CD4-positive, CD25-positive, alpha-beta regulatory T cell (primary cell): Measurements from ENCODE around the gene TM4SF5. TPM values are rescaled to one million over a fixed set of nuclear protein-coding genes. Genes with fewer than 3 reads are reported as not detected.

Experiments
- ATAC-seq, 2 donors: fragments of 150-1000 bp; cut with Tn5 transposase; one replicate each; pipeline ENCODE4 v1.10.0; 2021; ENCODE audit warnings: low read depth in 2 of 2, moderate number of reproducible peaks in 2 of 2, moderate library complexity in 1 of 2
- DNase-seq, 3 donors: peaks; one replicate each; pipeline versions ENCODE4 v3.0.0 to v3.0.0-alpha.2; 2012 to 2022; ENCODE audit warnings: mixed read lengths in 1 of 3
- H3K27ac ChIP-seq: one replicate; pipeline ENCODE4 v1.7.0; 2013; ENCODE audit warnings: mild to moderate bottlenecking, low read length; ENCODE audit not compliant: insufficient read depth, poor library complexity, severe bottlenecking
- H3K27me3 ChIP-seq: one replicate; pipeline ENCODE4 v1.7.0; 2013; ENCODE audit warnings: low read length; ENCODE audit not compliant: control insufficient read depth, insufficient read depth
- H3K36me3 ChIP-seq: one replicate; pipeline ENCODE4 v1.7.0; 2013; ENCODE audit warnings: mild to moderate bottlenecking, low read length, moderate library complexity; ENCODE audit not compliant: control insufficient read depth, insufficient read depth
- H3K4me1 ChIP-seq: 2 replicates; pipeline ENCODE4 v1.7.0; 2013; ENCODE audit warnings: mild to moderate bottlenecking, low read length; ENCODE audit not compliant: insufficient read depth, control insufficient read depth, poor library complexity, severe bottlenecking
- H3K4me3 ChIP-seq: one replicate; pipeline ENCODE4 v1.7.0; 2013; ENCODE audit warnings: low read depth, mild to moderate bottlenecking, low read length, moderate library complexity
- H3K9me3 ChIP-seq, 2 experiments: 1 replicate in 1 of 2; 2 replicates in 1 of 2; pipeline ENCODE4 v1.7.0; 2013; ENCODE audit warnings: low read length in 2 of 2, mild to moderate bottlenecking in 1 of 2, moderate library complexity in 1 of 2; ENCODE audit not compliant: control insufficient read depth in 2 of 2
- H3K27ac Mint-ChIP-seq, 3 donors: one replicate each; pipeline ENCODE4 v1.8.0; 2020 to 2022; ENCODE audit warnings: mild to moderate bottlenecking in 3 of 3, mixed read lengths in 3 of 3, moderate library complexity in 2 of 3
- H3K27me3 Mint-ChIP-seq: one replicate; pipeline ENCODE4 v1.8.0; 2022; ENCODE audit warnings: mild to moderate bottlenecking, mixed read lengths
- H3K36me3 Mint-ChIP-seq: one replicate; pipeline ENCODE4 v1.8.0; 2020; ENCODE audit warnings: mixed read lengths
- H3K4me1 Mint-ChIP-seq, 4 donors: one replicate each; pipeline ENCODE4 v1.8.0; 2020 to 2022; ENCODE audit warnings: mixed read lengths in 4 of 4, mild to moderate bottlenecking in 1 of 4
- H3K4me3 Mint-ChIP-seq, 4 donors: one replicate each; pipeline ENCODE4 v1.8.0; 2020 to 2022; ENCODE audit warnings: mild to moderate bottlenecking in 4 of 4, mixed read lengths in 4 of 4, moderate library complexity in 3 of 4
- H3K9me3 Mint-ChIP-seq, 7 donors: one replicate each; pipeline ENCODE4 v1.8.0; 2020 to 2022; ENCODE audit warnings: mixed read lengths in 7 of 7, mild to moderate bottlenecking in 3 of 7, moderate library complexity in 2 of 7
- polyA plus RNA-seq, 4 donors: library from polyadenylated mRNA; unstranded; fragments of 300-500 nt; fragmentation: Illumina TruSeq; gene quantifications; one replicate each; pipeline ENCODE4 v1.2.3, GENCODE V29; 2021
- total RNA-seq: library from RNA; stranded (reverse); gene quantifications from one replicate; pipeline ENCODE4 v1.2.3, GENCODE V29; 2022

Gene TM4SF5
- total and polyA plus RNA-seq, 5 donors from 2014 or later, result not detected

DNA sequence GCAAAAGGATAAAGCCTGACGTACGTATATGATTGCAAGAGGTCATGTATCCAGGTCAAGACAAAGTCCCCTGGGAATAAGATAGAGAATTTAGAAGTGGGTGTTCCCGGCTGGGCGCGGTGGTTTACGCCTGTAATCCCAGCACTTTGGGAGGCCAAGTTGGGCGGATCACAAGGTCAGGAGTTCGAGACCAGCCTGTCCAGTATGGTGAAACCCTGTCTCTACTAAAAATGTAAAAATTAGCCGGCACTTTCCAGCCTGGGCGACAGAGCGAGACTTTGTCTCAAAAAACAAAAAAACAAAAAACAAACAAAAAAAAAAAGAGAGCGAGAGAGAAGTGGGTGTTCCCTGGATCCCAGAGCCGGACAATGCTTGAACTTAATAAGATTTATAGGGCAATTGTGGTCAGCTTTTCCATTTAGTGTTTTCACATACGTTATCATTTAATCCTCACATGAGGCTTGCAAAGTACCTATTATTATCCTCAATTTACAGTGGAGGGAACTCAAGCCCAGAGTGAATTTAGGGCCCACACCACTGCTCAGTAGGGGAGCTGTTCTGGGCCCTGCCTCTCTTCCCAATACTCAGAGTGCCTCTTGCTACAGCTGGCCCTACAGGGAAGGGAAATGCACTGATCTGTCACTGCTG is 16.6 kb downstream of the TM4SF5 start:
- DNase-seq, result no peak
- Mint-ChIP-seq H3K4me3 (peak overlapping the region; percentile 50 to 90 (median 84)), H3K36me3 (peaks cover 3% of the 10 kb centered on the region), H3K9me3 (no peaks in the 10 kb centered on the region), H3K27ac (no peak overlapping the region), H3K27me3 (peaks cover 60% of the 10 kb centered on the region), H3K4me1 (peaks cover 5 to 43% (median 14%) of the 10 kb centered on the region in 4 donors)
- H3K9me3 ChIP-seq, result no peaks in the 10 kb centered on the region
- no peak overlapping the region for H3K27ac ChIP-seq
- no peak overlapping the region for H3K4me3 ChIP-seq
- ATAC-seq, result no peak
- H3K4me1 ChIP-seq, result peaks cover 34% of the 10 kb centered on the region
- H3K27me3 ChIP-seq, result peaks cover 18% of the 10 kb centered on the region
- H3K36me3 ChIP-seq, result no peaks in the 10 kb centered on the region

DNA sequence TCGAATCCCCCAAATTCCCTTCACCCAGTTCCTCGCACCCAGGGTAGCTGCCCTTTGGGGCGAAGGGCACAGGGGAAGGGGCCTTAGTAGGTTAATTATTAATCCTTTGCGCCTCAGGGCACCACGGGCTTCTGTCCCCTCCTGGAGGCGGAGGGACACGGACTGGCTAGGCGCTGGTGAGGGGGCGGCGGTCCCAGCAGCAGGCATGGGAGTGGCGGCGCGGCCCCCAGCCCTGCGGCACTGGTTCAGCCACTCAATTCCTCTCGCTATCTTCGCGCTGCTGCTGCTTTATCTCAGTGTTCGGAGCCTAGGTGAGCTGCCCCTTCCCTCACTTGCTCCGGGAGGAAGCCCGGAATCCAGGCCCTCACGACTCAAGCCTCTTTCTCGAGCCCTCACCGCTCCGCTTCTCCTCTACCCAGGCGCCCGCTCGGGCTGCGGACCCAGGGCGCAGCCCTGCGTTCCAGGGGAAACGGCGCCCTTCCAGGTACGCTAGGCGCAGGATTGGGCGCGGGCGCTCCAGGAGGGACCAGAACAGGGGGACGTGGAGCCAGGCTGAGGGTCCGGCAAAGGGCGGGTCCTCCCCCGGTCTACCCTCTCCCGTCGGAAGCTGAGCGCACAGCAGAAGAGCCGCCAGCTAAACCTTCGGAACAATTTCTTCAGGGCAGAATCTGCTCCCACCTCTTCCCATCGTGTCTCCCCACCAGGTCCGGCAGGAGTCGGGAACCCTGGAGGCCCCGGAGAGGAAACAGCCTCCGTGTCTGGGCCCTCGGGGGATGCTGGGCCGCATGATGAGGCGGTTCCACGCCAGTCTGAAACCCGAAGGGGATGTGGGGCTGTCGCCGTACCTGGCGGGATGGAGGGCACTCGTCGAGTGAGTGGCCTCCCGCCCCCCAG is 17.4 kb downstream of the TM4SF5 start, which contains the start of gene GLTPD2:
Gene GLTPD2 (plus strand): TSS at position 158 of the 894 bp plus-strand sequence. CDS start 48 bp downstream, at position 206.
- DNase-seq (no peak), ATAC-seq (no peak)
- H3K27me3 Mint-ChIP-seq, result peaks cover 54% of the 10 kb centered on the region
- peak within 1 kb of the TSS; percentile 74 for H3K27ac ChIP-seq
- H3K27me3 ChIP-seq, result peaks cover 12% of the 10 kb centered on the region
- no peaks in the 10 kb centered on the region for H3K36me3 ChIP-seq
- H3K4me3 ChIP-seq, result peak within 1 kb of the TSS; percentile 19
- H3K4me3 Mint-ChIP-seq, result peak within 1 kb of the TSS; percentile 68 to 90 (median 86)
- no peaks in the 10 kb centered on the region for H3K9me3 ChIP-seq
- peak within 1 kb of the TSS in 1 of 3 donors; percentile 60 for H3K27ac Mint-ChIP-seq
- peaks cover 34% of the 10 kb centered on the region for H3K4me1 ChIP-seq
- peaks cover 5 to 43% (median 11%) of the 10 kb centered on the region in 4 donors for H3K4me1 Mint-ChIP-seq
- no peaks in the 10 kb centered on the region for H3K36me3 Mint-ChIP-seq
- H3K9me3 Mint-ChIP-seq, result no peaks in the 10 kb centered on the region

DNA sequence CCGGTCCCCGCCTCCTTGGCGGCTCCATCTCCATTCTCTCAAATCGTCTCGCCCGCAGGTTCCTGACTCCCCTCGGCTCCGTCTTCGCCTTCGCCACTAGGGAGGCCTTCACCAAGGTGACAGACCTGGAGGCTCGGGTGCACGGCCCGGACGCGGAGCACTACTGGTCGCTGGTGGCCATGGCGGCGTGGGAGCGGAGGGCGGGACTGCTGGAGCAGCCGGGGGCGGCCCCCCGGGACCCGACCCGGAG is 17.9 kb downstream of the TM4SF5 start:
- H3K36me3 Mint-ChIP-seq, result no peaks in the 10 kb centered on the region
- Histone ChIP-seq H3K27me3 (peaks cover 11% of the 10 kb centered on the region), H3K36me3 (no peaks in the 10 kb centered on the region), H3K4me3 (peak overlapping the region; percentile 19), H3K4me1 (peaks cover 34% of the 10 kb centered on the region), H3K27ac (peak overlapping the region; percentile 74), H3K9me3 (no peaks in the 10 kb centered on the region)
- H3K27me3 Mint-ChIP-seq, result peaks cover 49% of the 10 kb centered on the region
- peak overlapping the region in 3 of 4 donors; percentile 68 to 88 (median 81) for H3K4me3 Mint-ChIP-seq
- peak overlapping the region in 1 of 3 donors; percentile 60 for H3K27ac Mint-ChIP-seq
- no peaks in the 10 kb centered on the region for H3K9me3 Mint-ChIP-seq
- DNase-seq, result no peak
- ATAC-seq, result peak in 1 of 2 donors; percentile 42
- peaks cover 5 to 40% (median 11%) of the 10 kb centered on the region in 4 donors for H3K4me1 Mint-ChIP-seq

DNA sequence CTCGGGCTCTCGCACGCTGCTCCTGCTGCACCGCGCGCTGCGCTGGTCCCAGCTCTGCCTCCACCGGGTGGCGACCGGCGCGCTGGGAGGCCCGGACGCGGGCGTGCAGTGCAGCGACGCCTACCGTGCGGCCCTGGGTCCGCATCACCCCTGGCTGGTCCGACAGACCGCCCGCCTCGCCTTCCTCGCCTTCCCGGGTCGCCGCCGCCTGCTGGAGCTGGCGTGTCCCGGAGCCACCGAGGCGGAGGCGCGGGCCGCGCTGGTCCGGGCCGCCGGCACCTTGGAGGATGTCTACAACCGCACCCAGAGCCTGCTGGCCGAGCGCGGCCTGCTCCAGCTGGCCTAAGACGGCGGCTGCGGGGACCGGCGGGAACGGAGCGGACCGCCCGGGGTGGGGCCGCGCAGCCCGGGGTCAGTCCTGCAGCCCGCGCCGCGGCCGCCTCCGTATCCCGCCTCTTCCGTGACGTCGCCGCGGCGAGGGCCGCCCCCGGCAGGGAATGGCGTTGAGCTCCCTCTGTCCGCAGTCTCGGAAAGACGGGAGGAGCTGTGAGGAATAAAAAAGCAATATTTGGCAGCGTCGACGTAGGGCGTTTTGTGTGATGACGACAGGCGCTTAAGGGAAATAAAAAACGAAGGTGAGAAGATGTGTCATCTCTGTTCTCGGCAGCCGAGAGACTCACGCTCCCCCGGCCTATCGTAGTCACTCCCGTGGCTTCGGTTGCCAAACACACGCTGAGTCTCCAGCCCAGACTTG is 18.4 kb downstream of the TM4SF5 start:
- Histone ChIP-seq H3K4me3 (peak overlapping the region; percentile 74), H3K4me1 (peaks cover 33% of the 10 kb centered on the region), H3K27ac (peak overlapping the region; percentile 74), H3K27me3 (peaks cover 11% of the 10 kb centered on the region), H3K36me3 (no peaks in the 10 kb centered on the region), H3K9me3 (no peaks in the 10 kb centered on the region)
- no peaks in the 10 kb centered on the region for H3K9me3 Mint-ChIP-seq
- H3K4me3 Mint-ChIP-seq, result peak overlapping the region; percentile 80 to 93 (median 89)
- peak overlapping the region; percentile 44 to 87 (median 61) for H3K27ac Mint-ChIP-seq
- H3K4me1 Mint-ChIP-seq, result peaks cover 5 to 38% (median 11%) of the 10 kb centered on the region in 4 donors
- DNase-seq (peak; percentile 69 to 84 (median 78)), ATAC-seq (peak; percentile 90 to 91)
- peaks cover 44% of the 10 kb centered on the region for H3K27me3 Mint-ChIP-seq
- H3K36me3 Mint-ChIP-seq, result no peaks in the 10 kb centered on the region

DNA sequence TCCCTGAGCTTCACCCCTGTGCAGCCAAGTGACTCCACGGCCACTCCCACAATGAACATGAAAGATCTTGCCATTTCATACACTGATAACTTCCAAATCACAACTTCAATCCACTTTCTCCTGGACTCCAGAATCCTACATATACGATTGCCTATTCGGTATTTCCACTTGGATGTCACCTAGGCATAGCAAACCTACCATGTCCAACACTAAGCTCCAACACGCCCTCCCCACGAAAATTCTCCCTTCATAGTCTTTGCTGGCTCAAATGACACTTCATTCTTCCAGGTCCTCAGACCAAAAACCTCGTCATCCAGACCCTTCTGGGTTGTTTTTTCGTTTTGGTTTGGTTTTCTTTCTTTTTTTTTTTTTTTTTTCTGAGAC is 19.0 kb downstream of the TM4SF5 start:
- H3K27me3 Mint-ChIP-seq, result peaks cover 39% of the 10 kb centered on the region
- peak overlapping the region; percentile 32 to 87 (median 44) for H3K27ac Mint-ChIP-seq
- DNase-seq, result no peak
- Histone ChIP-seq H3K4me3 (peak overlapping the region; percentile 74), H3K27me3 (peaks cover 11% of the 10 kb centered on the region), H3K9me3 (no peaks in the 10 kb centered on the region), H3K4me1 (peaks cover 27% of the 10 kb centered on the region), H3K36me3 (no peaks in the 10 kb centered on the region), H3K27ac (peak overlapping the region; percentile 74)
- ATAC-seq, result no peak
- peaks cover 5 to 35% (median 12%) of the 10 kb centered on the region in 4 donors for H3K4me1 Mint-ChIP-seq
- peak overlapping the region; percentile 80 to 93 (median 89) for H3K4me3 Mint-ChIP-seq
- no peaks in the 10 kb centered on the region for H3K36me3 Mint-ChIP-seq
- H3K9me3 Mint-ChIP-seq, result no peaks in the 10 kb centered on the region

DNA sequence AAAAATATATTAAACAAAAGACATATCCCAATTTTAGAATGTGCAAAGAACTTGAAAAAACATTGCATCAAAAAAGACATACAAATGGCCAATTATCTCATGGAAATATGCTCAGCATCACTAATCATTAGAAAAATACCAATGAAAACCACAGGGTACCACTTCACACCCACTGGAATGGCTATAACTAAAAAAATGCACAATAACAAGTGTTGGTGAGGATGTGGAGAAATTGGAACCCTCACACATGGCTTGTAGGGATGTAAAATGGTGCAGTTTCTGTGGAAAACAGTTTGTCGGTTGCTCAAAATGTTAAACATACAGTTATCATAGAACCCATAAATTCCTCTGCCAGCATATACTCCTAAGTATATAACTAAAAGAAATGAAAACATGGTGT is 23.5 kb downstream of the TM4SF5 start:
- peak overlapping the region; percentile 10 for H3K4me3 ChIP-seq
- peaks cover 16% of the 10 kb centered on the region for H3K36me3 ChIP-seq
- H3K4me1 ChIP-seq, result peaks cover 15% of the 10 kb centered on the region
- H3K27ac ChIP-seq, result no peak overlapping the region
- peaks cover 3% of the 10 kb centered on the region for H3K36me3 Mint-ChIP-seq
- peak overlapping the region in 1 of 3 donors; percentile 97 for H3K27ac Mint-ChIP-seq
- H3K27me3 ChIP-seq, result no peaks in the 10 kb centered on the region
- H3K9me3 ChIP-seq, result no peaks in the 10 kb centered on the region
- H3K27me3 Mint-ChIP-seq, result peaks cover 4% of the 10 kb centered on the region
- no peak for ATAC-seq
- H3K9me3 Mint-ChIP-seq, result no peaks in the 10 kb centered on the region
- H3K4me1 Mint-ChIP-seq, result peaks cover 9 to 24% (median 17%) of the 10 kb centered on the region in 4 donors
- peak overlapping the region in 1 of 4 donors; percentile 93 for H3K4me3 Mint-ChIP-seq
- no peak for DNase-seq

DNA sequence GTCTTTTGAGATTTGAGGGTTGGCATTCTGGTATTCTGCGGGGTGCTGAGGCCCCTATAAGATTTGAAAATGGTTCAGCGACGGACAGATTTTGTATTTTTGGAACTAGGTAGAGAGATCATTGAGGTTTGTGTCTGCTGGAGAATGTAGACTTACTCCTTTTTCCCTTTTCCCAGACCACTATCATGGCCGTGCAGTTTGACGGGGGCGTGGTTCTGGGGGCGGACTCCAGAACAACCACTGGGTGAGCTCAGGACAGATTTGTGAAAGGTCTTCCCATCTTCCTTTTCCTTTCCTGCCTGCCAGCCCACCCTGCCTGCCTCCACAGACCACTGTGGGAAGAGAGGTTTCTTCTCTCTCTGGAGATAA is 24.9 kb downstream of the TM4SF5 start:
- no peak for ATAC-seq
- no peaks in the 10 kb centered on the region for H3K27me3 ChIP-seq
- H3K4me1 ChIP-seq, result peaks cover 10% of the 10 kb centered on the region
- H3K27ac ChIP-seq, result peak overlapping the region; percentile 60
- peaks cover 5 to 16% (median 11%) of the 10 kb centered on the region in 4 donors for H3K4me1 Mint-ChIP-seq
- peaks cover 16% of the 10 kb centered on the region for H3K36me3 ChIP-seq
- H3K4me3 ChIP-seq, result peak overlapping the region; percentile 93
- H3K9me3 ChIP-seq, result no peaks in the 10 kb centered on the region
- no peak for DNase-seq
- no peaks in the 10 kb centered on the region for H3K9me3 Mint-ChIP-seq
- H3K27ac Mint-ChIP-seq, result peak overlapping the region; percentile 97 to 100 (median 97)
- H3K4me3 Mint-ChIP-seq, result peak overlapping the region; percentile 93 to 100 (median 100)
- H3K27me3 Mint-ChIP-seq, result peaks cover 4% of the 10 kb centered on the region
- peaks cover 8% of the 10 kb centered on the region for H3K36me3 Mint-ChIP-seq
